Astrocyte of the cerebellum (primary cell): Measurements from ENCODE around the gene LTC4S.

Source experiments
- DNase-seq: peaks from one replicate; pipeline ENCODE4 v3.0.0-alpha.2; 2011; ENCODE audit warnings: low read depth
- H3K4me3 ChIP-seq: 2 replicates; pipeline ENCODE4 v1.5.1; 2011; ENCODE audit warnings: mild to moderate bottlenecking, low read depth, low read length, moderate library complexity
- CTCF ChIP-seq: IDR thresholded peaks from 2 replicates; pipeline ENCODE4 v1.5.1; 2012; ENCODE audit warnings: low read length, low read depth, moderate library complexity, mild to moderate bottlenecking; ENCODE audit errors: missing control alignments
- in situ Hi-C: cut with HindIII; loops from 2 replicates; pipeline ENCODE4 v1.10.0; 2017; ENCODE audit warnings: low sequenced_read_pairs

LTC4S gene

GRCh38 chr5:179802207-179802883, 8.6 kb downstream of the LTC4S start:
- in situ Hi-C loops = no loop called here
- no peak for DNase-seq
- H3K4me3 ChIP-seq = no peak overlapping the region
- no peak for TF ChIP-seq CTCF

GRCh38 chr5:179802950-179803562, 9.3 kb downstream of the LTC4S start:
- no peak for DNase-seq
- no peak overlapping the region for H3K4me3 ChIP-seq
- TF ChIP-seq CTCF = no peak
- in situ Hi-C loops = no loop called here

DNA sequence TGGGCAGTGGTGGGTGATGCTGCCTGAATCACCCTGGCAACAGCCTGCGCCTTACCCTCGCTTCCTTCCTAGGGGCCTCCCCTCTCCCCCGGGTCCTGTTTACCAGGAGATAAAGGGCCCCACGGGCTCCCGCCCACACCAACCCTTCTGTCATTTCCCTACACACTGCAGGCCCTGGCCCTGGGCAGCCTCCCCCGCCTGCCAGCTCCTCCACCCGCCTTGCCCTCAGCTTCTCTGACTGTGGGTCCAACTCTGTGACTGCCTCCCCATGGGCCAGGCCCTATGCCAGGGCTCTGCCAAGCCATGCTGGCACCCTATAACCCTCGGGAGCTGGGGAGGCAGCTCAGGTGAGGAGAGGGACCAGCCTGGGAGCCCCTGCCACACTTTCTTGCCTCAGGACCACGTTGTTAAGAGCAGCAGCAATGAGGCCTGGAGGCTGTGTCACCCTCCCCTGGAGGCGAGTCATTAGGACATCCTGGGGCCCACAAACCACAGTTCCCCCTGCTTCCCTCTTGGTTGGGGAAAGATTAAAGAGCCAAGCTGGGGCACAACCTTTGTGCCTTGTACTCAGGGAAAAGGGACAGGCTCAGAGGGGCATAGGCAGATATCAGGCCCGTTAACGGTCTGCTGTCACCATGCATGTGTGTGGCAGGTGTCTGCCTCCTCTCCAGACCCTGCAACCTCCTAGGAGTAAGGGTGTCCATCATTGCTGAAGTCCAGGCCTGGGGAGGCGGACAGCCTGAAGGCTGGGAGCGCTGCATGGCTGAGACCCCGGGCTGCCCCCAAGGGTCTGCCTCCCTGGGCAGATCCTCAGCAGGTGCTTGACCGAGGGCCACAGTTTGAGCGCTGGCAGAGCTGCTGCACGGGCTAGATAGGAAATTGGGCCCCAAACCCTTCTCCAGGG, 10.1 kb downstream of the LTC4S start:
- H3K4me3 ChIP-seq = no peak overlapping the region
- TF ChIP-seq CTCF = no peak
- DNase-seq = no peak
- in situ Hi-C loops = no loop called here

- no peak for TF ChIP-seq CTCF
- in situ Hi-C loops = no loop called here
- no peak for DNase-seq
- H3K4me3 ChIP-seq = peak overlapping the region; percentile 72
These were observed 10.8 kb downstream of the LTC4S start for GRCh38 chr5:179804555-179804947.

GRCh38 chr5:179805070-179805528, 11.3 kb downstream of the LTC4S start:
- DNase-seq = no peak
- in situ Hi-C loops = no loop called here
- peak overlapping the region; percentile 72 for H3K4me3 ChIP-seq
- no peak for TF ChIP-seq CTCF

GRCh38 chr5:179805529-179806249, 11.9 kb downstream of the LTC4S start:
- H3K4me3 ChIP-seq = peak overlapping the region; percentile 72
- in situ Hi-C loops = no loop called here
- TF ChIP-seq CTCF = no peak
- no peak for DNase-seq
